GM18526 (cell line): ENCODE measurements around the gene CDR2.

Experiments used
- POLR2A ChIP-seq: IDR thresholded peaks from 3 replicates; pipeline ENCODE4 v1.6.1; 2011; ENCODE audit not compliant: insufficient read length; ENCODE audit errors: extremely low read depth

Gene CDR2

DNA sequence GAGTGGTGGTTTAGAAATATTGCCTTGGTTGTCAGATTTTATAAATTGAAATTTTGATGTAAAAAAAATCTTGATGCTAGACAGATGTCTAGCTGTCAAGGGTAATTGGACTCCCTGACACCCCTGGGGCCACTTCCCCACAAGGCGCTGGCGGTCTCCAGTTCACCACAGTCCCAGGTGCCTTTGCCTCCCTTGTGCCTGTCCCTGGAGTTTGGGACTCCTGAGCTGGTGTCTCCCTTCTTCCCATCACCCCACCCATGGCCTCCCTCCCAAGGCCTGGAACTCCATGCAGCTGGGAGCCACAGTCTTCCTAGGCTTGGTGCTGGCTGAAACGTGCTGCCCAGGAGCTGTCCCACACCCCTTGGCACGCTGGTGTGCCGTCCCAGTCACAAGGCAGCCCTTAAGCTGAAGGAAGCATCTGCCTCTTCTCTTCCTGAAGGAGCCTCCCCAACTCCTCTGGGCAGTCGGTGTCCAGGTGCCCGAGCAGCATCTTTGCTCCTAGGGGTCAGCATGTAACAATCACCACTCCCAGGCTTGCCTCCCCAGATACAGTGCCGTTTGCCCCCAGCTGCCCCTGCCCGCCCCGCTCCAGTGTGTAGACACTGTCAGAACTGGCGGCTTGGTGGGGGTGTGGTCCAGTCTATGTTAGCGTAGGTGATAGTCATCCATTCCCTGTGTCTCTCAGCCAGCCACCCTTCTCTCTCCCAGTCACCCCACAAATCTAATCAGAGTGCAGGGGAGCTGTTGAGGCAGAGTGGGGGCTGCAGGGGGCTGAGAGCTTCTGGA is 51.1 kb downstream of the CDR2 start:
- TF ChIP-seq POLR2A = no peak

DNA sequence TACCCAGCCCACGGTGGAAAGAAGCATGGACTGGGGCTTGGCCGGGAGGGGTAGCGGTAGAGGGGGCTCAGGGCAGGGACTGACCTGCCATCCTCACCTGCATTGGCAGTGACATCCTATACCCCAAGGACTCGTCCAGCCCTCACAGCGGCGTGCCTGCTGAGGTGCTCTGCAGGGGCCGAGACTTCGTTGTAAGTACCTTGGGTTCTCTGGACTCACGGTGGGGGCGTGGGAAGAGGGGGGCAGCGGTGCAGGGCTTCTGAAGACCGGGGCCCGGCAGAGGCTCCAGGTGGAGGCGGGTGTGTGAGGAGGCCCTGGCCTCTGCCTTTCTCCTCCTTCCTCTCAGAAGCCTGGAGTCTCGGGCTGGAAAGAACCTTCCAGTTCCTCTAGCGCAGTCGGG is 51.7 kb downstream of the CDR2 start:
- no peak for TF ChIP-seq POLR2A

- no peak for TF ChIP-seq POLR2A
Observed at GRCh38 chr16:22322021-22322471, 52.4 kb downstream of the CDR2 start.

GRCh38 chr16:22321340-22322001 is 52.9 kb downstream of the CDR2 start:
- TF ChIP-seq POLR2A = no peak

DNA sequence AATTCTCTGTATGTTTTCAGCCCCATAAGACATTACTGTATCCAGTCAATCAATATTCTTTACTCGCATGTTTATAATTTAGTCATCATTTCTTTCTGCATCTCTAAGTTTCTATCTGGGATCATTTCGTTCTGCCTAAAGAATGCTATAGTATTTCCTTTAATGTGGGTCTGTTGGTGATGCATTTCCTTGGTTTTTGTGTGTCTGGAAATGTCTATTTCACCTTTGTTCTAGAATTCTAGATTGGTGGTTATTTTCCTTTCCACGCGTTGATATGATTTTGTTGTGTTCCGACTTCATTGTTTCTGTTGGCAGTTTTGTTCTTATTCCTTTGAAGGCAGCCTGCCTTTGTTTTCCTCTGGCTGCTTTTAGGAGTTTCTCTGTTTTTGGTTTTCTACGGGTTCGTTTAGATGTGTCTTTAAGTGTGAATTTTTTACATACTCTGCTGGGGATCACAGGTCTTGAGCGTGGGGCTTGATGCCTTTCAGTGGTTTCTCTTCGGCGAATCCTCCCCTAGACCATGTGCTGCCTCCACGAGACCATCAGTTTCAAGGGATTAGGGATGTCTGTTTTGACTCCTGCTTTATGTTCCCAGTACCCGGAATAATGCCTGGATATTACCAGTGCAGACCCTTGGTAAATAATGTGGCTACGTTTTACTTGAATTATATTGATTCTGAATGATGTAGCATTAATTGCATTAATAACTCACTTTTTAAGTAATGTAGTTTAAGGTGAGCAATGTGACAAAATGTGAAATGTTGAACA is 53.7 kb downstream of the CDR2 start:
- TF ChIP-seq POLR2A = no peak

DNA sequence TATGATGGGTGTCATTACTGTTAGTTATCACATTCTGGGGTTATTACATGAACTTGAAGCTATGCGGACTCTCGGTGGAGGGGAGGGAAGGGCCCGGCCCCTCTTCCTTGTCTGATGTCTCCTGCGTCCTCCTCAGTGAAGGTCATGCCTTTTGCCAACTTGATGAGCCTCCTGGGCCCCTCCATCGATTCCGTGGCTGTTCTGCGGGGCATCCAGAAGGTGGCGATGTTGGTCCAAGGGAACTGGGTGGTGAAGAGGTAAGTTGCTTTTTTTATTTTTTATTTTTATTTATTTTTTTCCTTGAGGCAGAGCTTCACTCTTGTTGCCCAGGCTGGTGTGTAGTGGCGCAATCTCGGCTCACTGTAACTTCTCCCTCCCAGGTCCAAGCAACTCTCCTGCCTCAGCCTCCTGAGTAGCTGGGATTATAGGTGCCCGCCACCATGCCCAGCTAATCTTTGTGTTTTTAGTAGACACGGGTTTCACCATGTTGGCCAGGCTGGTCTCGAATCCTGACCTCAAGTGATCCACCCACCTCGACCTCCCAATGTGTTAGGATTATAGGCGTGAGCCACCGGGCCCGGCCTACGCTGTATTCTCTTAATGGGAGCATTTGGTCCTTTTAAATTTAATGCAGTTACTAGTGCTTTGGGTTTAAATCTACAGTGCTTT is 55.6 kb downstream of the CDR2 start:
- TF ChIP-seq POLR2A = no peak

DNA sequence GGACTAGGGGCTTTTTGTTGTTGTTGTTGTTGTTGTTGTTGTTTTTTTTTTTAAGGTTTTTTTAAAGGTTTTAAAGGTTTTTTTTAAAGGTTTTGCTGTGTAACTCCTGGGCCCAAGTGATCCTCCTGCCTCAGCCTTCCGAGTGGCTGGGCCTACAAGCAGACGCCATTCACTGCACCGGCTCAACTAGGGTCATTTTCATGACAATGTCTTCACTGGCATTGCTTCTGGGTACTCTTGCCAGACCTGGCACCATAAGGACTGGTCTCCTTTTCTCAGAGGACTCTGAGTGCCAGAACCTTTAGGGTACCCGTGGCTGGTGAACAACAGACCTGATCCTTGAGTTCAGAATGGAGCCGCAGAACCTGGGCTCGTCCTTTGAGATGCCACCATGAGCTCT is 56.8 kb downstream of the CDR2 start:
- no peak for TF ChIP-seq POLR2A

GRCh38 chr16:22317001-22317530 is 57.4 kb downstream of the CDR2 start:
- TF ChIP-seq POLR2A = no peak

DNA sequence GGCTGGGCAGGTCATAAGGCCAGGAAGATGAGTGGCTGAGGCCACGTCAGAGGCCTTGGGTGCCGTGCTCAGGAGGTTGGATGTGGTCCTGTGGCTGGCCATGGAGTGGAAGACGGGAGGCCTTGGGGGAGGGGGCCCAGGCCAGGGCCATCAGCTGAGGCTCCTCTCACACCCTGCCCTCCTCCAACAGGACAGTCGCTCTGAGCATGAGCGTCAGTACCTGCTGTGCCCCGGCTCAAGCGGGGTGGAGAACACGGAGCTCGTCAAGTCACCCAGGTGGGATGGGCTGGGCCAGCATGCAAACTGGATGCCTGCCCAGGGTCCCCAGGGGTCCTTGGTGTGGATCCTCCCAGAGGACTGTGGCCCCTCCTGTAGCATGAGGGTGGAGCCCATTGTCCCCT is 58.0 kb downstream of the CDR2 start:
- TF ChIP-seq POLR2A = no peak

DNA sequence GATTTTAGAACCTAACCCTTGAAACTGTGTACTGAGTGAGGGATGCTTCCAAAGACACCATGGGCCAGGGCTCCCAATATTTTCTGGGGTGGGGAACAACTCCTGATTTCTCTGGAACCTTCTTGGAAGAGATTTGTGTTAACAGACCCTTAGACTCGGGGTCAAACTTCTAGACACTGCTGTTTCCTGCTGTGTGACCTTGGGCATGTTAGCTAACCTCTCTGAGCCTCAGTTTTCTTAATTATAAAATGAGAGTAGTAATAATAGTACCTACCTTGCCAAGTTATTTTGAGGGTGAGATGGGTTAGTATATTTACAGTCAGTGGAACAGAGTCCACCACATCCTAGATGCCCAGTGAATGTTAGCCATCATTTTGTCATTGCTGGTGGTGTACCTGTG is 58.4 kb downstream of the CDR2 start:
- TF ChIP-seq POLR2A = no peak

DNA sequence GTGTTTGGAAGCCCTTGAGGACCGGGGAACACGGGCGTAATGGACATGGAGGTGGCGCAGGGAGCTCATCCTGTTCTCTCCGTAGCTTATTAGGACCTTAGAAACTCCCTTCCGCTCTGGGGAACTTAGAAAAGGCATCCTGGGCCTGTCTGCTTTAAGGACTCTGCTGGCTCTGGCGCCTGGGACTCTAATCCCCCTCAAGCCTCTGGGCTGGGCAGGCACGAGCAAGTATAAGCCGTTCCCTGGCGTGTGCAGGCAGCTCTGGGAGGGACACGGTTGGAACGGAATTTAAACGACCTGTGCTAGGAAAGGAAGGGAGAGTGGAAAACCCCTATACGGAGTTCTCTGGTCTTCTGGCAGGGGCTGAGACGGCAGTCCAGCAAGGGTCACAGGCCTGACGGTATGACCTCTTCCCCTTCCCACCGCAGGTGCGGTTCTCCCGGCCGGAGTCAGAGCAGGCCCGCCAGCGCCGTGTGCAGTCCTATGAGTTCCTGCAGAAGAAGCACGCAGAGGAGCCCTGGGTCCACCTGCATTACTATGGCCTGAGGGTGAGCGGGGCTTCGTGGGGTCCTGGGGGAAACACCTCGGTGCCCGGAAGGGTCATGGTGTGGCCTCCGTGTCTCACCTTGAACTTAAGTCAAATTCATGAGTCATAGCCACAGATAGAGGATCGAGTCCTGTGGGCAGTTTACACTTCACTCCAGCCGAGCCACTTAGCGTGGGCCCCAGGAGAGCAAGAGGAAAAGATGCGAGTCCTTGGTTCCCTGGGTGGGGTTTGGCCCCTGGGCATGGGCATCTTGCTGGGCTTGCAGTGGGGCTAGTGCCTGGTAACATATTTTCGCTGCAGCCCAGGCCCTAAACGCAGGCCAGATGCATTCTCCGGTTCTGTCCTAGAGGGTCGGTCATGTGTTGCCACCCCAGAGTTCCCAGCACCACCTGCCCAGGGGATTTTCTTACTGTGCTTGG is 59.5 kb downstream of the CDR2 start:
- no peak for TF ChIP-seq POLR2A

DNA sequence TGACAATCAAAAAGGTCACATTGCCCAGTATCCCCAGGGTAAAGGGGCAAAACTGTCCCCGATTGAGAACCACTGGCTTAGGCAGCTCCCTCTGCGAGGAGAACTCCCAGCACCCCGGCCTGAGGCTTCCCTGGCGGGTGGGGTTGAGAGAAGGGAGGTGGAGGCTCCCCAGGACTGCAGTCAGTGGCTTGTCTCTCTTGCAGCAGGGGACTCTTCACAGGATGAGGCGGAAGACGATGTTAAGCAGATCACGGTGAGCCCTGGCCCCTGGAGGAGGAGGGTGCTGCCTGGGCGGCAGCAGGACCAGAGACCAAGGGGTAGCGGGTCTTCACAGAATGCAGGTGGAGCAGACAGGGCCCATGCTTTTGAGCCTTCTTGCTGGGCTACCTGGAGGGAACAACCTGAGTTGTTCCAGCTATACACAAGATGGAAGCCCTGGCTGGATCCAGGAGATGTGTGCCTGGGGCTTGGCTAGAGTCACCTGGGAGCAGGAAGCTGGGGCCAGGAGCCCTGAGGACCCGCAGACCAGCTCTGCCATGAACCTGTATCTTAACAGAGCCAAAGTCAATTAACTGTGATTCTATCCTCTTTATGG is 60.4 kb downstream of the CDR2 start:
- TF ChIP-seq POLR2A = no peak

DNA sequence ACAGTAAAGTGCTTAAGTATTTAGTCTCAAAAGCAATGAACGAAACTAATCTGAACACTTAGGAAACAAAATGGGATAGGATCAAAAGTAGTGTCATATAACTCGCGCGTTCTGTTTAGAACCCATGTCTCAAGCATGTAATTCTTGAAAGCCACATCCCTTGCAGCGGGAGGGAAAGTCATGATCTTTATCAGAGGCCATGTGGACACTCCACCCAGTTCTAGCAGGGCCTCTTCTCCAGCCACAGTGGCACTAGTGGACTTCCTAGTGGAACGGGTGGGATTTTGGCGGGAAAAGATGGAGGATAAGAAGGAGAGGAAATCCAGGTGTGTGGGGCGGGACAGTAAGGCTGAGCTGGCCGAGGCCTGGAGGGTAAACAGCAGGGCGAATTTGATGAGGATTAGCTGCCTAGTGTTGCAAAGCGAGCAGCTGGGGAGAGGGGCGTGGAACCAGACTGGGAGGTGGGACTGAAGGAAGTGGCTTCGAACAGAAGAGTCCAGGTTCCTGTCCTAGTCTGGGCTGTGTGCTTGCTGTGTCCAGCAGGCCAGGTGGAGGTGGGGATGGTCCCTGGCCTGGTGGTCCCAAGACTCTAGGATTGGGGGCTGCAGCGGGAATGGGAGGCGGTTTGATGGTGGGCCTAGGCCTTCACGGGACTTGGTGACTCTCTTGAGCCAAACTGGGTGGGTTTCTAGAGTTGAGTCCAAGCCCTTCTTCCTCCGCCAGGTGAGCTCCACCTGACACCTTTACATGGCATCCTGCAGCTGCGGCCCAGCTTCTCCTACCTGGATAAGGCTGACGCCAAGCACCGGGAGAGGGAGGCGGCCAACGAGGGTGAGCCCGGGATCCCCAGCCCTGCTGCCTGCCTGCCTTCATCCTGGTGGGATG is 61.3 kb downstream of the CDR2 start:
- no peak for TF ChIP-seq POLR2A
